ENCODE results near the gene CACNB2. TPM values are rescaled to one million over a fixed set of nuclear protein-coding genes. Genes with fewer than 3 reads are reported as not detected.

The CACNB2 gene
- total RNA-seq, 1 experiment from 2014 or later, result 3.2 TPM

DNA sequence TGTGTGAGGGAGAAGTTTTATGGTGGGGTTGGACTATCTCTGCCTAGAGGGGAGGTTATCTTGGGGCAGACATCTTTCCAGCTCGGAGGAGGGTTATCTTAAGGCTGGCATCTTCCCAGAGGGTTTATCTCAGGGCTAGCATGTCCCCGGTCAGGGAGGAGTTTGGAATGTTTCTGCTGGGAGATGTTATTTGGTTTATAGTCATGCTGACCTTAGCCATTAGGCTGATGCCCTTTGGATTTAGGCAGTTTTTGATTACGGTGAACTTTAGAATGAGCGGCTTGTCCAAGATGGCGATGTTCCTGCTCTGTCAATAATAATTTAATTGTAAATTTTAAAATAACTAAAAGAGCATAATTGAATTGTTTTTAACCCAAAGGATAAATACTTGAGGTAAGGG, 236.4 kb downstream of the CACNB2 start:
- H3K27ac Mint-ChIP-seq, result no peak overlapping the region
- ChIA-PET POLR2A (no interaction called here), CTCF (no interaction called here)
- peaks cover 22% of the 10 kb centered on the region for H3K9me3 Mint-ChIP-seq
- peaks cover 8% of the 10 kb centered on the region for H3K36me3 Mint-ChIP-seq
- peaks cover 3% of the 10 kb centered on the region; the same call in 1 of the 2 replicates for H3K4me1 Mint-ChIP-seq
- no peak overlapping the region for H3K4me3 Mint-ChIP-seq
- H3K27me3 Mint-ChIP-seq (ENCODE audit: low read depth), result no peaks in the 10 kb centered on the region
- TF ChIP-seq FOXP4 (CRISPR knock-in tag; IDR thresholded peaks at IDR 0.05) (no peak), NR3C1 (CRISPR knock-in tag; conservative IDR thresholded peaks at IDR 0.05; ENCODE audit: low read depth) (no peak), NFYB (CRISPR knock-in tag; conservative IDR thresholded peaks at IDR 0.05; ENCODE audit: low read depth) (no peak), NR1H2 (CRISPR knock-in tag; IDR thresholded peaks at IDR 0.05) (no peak), ZNF263 (CRISPR knock-in tag; IDR thresholded peaks at IDR 0.05; ENCODE audit: low read depth) (no peak), ZNF281 (CRISPR knock-in tag; IDR thresholded peaks at IDR 0.05) (no peak), CREM (CRISPR knock-in tag; IDR thresholded peaks at IDR 0.05) (no peak), SMAD3 (CRISPR knock-in tag; IDR thresholded peaks at IDR 0.05; ENCODE audit: borderline replicate concordance) (no peak), IRF2 (CRISPR knock-in tag; IDR thresholded peaks at IDR 0.05; ENCODE audit: borderline replicate concordance, low read depth) (no peak), TP53 (CRISPR knock-in tag; IDR thresholded peaks at IDR 0.05) (no peak), ATF1 (CRISPR knock-in tag; IDR thresholded peaks at IDR 0.05) (no peak)
- TF ChIP-seq, protein P1, sequence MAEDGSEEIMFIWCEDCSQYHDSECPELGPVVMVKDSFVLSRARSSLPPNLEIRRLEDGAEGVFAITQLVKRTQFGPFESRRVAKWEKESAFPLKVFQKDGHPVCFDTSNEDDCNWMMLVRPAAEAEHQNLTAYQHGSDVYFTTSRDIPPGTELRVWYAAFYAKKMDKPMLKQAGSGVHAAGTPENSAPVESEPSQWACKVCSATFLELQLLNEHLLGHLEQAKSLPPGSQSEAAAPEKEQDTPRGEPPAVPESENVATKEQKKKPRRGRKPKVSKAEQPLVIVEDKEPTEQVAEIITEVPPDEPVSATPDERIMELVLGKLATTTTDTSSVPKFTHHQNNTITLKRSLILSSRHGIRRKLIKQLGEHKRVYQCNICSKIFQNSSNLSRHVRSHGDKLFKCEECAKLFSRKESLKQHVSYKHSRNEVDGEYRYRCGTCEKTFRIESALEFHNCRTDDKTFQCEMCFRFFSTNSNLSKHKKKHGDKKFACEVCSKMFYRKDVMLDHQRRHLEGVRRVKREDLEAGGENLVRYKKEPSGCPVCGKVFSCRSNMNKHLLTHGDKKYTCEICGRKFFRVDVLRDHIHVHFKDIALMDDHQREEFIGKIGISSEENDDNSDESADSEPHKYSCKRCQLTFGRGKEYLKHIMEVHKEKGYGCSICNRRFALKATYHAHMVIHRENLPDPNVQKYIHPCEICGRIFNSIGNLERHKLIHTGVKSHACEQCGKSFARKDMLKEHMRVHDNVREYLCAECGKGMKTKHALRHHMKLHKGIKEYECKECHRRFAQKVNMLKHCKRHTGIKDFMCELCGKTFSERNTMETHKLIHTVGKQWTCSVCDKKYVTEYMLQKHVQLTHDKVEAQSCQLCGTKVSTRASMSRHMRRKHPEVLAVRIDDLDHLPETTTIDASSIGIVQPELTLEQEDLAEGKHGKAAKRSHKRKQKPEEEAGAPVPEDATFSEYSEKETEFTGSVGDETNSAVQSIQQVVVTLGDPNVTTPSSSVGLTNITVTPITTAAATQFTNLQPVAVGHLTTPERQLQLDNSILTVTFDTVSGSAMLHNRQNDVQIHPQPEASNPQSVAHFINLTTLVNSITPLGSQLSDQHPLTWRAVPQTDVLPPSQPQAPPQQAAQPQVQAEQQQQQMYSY (CRISPR knock-in tag; IDR thresholded peaks at IDR 0.05), result no peak
- no peak for DNase-seq (ENCODE audit: low spot score)
- no peak for ATAC-seq

GRCh38 chr10:18377898-18378297, 237.7 kb downstream of the CACNB2 start:
- H3K27ac Mint-ChIP-seq, result no peak overlapping the region
- peaks cover 3% of the 10 kb centered on the region; the same call in 1 of the 2 replicates for H3K4me1 Mint-ChIP-seq
- no peak for ATAC-seq
- CTCF ChIA-PET, result no interaction called here
- POLR2A ChIA-PET, result no interaction called here
- no peaks in the 10 kb centered on the region for H3K27me3 Mint-ChIP-seq (ENCODE audit: low read depth)
- H3K9me3 Mint-ChIP-seq, result peaks cover 22% of the 10 kb centered on the region
- peaks cover 8% of the 10 kb centered on the region for H3K36me3 Mint-ChIP-seq
- no peak for DNase-seq (ENCODE audit: low spot score)
- no peak overlapping the region for H3K4me3 Mint-ChIP-seq
- TF ChIP-seq NFATC4 (CRISPR knock-in tag; IDR thresholded peaks at IDR 0.05) (no peak), ZNF263 (CRISPR knock-in tag; IDR thresholded peaks at IDR 0.05; ENCODE audit: low read depth) (no peak), ATF2 (CRISPR knock-in tag; IDR thresholded peaks at IDR 0.05; ENCODE audit: borderline replicate concordance, low read depth) (no peak), ZNF219 (CRISPR knock-in tag; IDR thresholded peaks at IDR 0.05; ENCODE audit: borderline replicate concordance) (no peak), AFF4 (CRISPR knock-in tag; IDR thresholded peaks at IDR 0.05; ENCODE audit: borderline replicate concordance) (no peak)
- TF ChIP-seq, protein P2, sequence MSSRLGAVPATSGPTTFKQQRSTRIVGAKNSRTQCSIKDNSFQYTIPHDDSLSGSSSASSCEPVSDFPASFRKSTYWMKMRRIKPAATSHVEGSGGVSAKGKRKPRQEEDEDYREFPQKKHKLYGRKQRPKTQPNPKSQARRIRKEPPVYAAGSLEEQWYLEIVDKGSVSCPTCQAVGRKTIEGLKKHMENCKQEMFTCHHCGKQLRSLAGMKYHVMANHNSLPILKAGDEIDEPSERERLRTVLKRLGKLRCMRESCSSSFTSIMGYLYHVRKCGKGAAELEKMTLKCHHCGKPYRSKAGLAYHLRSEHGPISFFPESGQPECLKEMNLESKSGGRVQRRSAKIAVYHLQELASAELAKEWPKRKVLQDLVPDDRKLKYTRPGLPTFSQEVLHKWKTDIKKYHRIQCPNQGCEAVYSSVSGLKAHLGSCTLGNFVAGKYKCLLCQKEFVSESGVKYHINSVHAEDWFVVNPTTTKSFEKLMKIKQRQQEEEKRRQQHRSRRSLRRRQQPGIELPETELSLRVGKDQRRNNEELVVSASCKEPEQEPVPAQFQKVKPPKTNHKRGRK (CRISPR knock-in tag; IDR thresholded peaks at IDR 0.05; ENCODE audit: borderline replicate concordance), result no peak
